WTC11 (cell line): Measurements from ENCODE around the gene COLQ.

Experiments
- ATF3 ChIP-seq: sonication (generic); formaldehyde crosslinking; conservative IDR thresholded peaks from 2 replicates; pipeline ENCODE4 v1.8.1; 2022; ENCODE audit warnings: mild to moderate bottlenecking, missing genetic modification reagents
- CTCF ChIP-seq: fragments of 200-600 bp; IDR thresholded peaks from 2 replicates; pipeline ENCODE4 v1.8.0; 2022; ENCODE audit warnings: antibody characterized with exemption

GRCh38 chr3:15431256-15431837 lies 90.2 kb downstream of the COLQ start:
- TF ChIP-seq ATF3 (CRISPR knock-in tag) (no peak), CTCF (no peak)
